ENCODE data around the gene DEFB129. TPM values are rescaled to one million over a fixed set of nuclear protein-coding genes. Genes with fewer than 3 reads are reported as not detected.

DEFB129 gene
- total and polyA plus RNA-seq, 9 donors = not detected

GRCh38 chr20:272718-273117, 45.7 kb downstream of the DEFB129 start:
- Histone ChIP-seq H3K36me3 (no peaks in the 10 kb centered on the region), H3K9me3 (no peaks in the 10 kb centered on the region), H3K4me3 (no peak overlapping the region), H3K27ac (no peak overlapping the region), H3K4me1 (ENCODE audit: insufficient read depth) (no peaks in the 10 kb centered on the region), H3K27me3 (no peaks in the 10 kb centered on the region)
- TF ChIP-seq EP300 (IDR thresholded peaks at IDR 0.05) = no peak
- no peak for TF ChIP-seq CTCF (IDR thresholded peaks at IDR 0.05)
- no peak for TF ChIP-seq POLR2A (IDR thresholded peaks at IDR 0.05)
- no peak for DNase-seq
- intact Hi-C loops (cut with DNase I) = no loop called here

GRCh38 chr20:273884-274283, 46.8 kb downstream of the DEFB129 start:
- Histone ChIP-seq H3K9me3 (no peaks in the 10 kb centered on the region), H3K36me3 (no peaks in the 10 kb centered on the region), H3K4me3 (no peak overlapping the region), H3K4me1 (ENCODE audit: insufficient read depth) (no peaks in the 10 kb centered on the region), H3K27ac (no peak overlapping the region), H3K27me3 (no peaks in the 10 kb centered on the region)
- DNase-seq = no peak
- intact Hi-C loops (cut with DNase I) = no loop called here
- WGBS, 3 donors = 48 to 86% (median 67%) methylated on average over 3 of the region's 3 CpGs
- no peak for TF ChIP-seq EP300 (IDR thresholded peaks at IDR 0.05)

- WGBS, 3 donors = 85 to 91% (median 89%) methylated on average over 7 of the region's 7 CpGs
- Histone ChIP-seq H3K27me3 (no peaks in the 10 kb centered on the region), H3K4me3 (no peak overlapping the region), H3K36me3 (no peaks in the 10 kb centered on the region), H3K9me3 (no peaks in the 10 kb centered on the region), H3K4me1 (ENCODE audit: insufficient read depth) (no peaks in the 10 kb centered on the region), H3K27ac (no peak overlapping the region)
- TF ChIP-seq CTCF (IDR thresholded peaks at IDR 0.05) = no peak
- no peak for TF ChIP-seq POLR2A (IDR thresholded peaks at IDR 0.05)
- no peak for TF ChIP-seq EP300 (IDR thresholded peaks at IDR 0.05)
- DNase-seq = no peak
- intact Hi-C loops (cut with DNase I) = no loop called here
Observed at GRCh38 chr20:275791-276190, 48.7 kb downstream of the DEFB129 start.

GRCh38 chr20:276620-277495, 49.8 kb downstream of the DEFB129 start:
- no peak for DNase-seq
- Histone ChIP-seq H3K27me3 (no peaks in the 10 kb centered on the region), H3K36me3 (no peaks in the 10 kb centered on the region), H3K4me3 (no peak overlapping the region), H3K9me3 (no peaks in the 10 kb centered on the region), H3K4me1 (ENCODE audit: insufficient read depth) (no peaks in the 10 kb centered on the region), H3K27ac (no peak overlapping the region)
- 90 to 92% (median 91%) methylated on average over 12 of the region's 12 CpGs for WGBS, 3 donors
- TF ChIP-seq CTCF (IDR thresholded peaks at IDR 0.05) (no peak), POLR2A (IDR thresholded peaks at IDR 0.05) (no peak), EP300 (IDR thresholded peaks at IDR 0.05) (no peak)
- intact Hi-C loops (cut with DNase I) = no loop called here

GRCh38 chr20:277496-277781, 50.4 kb downstream of the DEFB129 start:
- no peak overlapping the region for H3K27ac ChIP-seq
- H3K36me3 ChIP-seq = no peaks in the 10 kb centered on the region
- H3K4me1 ChIP-seq (ENCODE audit: insufficient read depth) = no peaks in the 10 kb centered on the region
- intact Hi-C loops (cut with DNase I) = no loop called here
- no peak for TF ChIP-seq EP300 (IDR thresholded peaks at IDR 0.05)
- no peak for TF ChIP-seq POLR2A (IDR thresholded peaks at IDR 0.05)
- no peak for TF ChIP-seq CTCF (IDR thresholded peaks at IDR 0.05)
- no peak for DNase-seq
- H3K9me3 ChIP-seq = no peaks in the 10 kb centered on the region
- no peak overlapping the region for H3K4me3 ChIP-seq
- no peaks in the 10 kb centered on the region for H3K27me3 ChIP-seq
- 27 to 94% (median 33%) methylated on average over 3 of the region's 3 CpGs for WGBS, 3 donors

Measured in ovary (tissue), 9 donors.